MM.1S (cell line): ENCODE results near the gene NMS.

ENCODE experiments used
- CTCF ChIP-seq: fragments of 300-600 bp; sonication (generic); IDR thresholded peaks from 2 replicates; pipeline ENCODE4 v1.5.1; 2016; ENCODE audit warnings: antibody characterized with exemption, low read length, mixed read lengths
- EZH2phosphoT487 ChIP-seq: fragments of 300-600 bp; sonication (generic); IDR thresholded peaks from 2 replicates; pipeline ENCODE4 v1.6.1; 2018; ENCODE audit warnings: antibody characterized with exemption, low read length

GRCh38 chr2:100494712-100495111 lies 24.4 kb downstream of the NMS start:
- TF ChIP-seq EZH2phosphoT487 (no peak), CTCF (no peak)
